ENCODE measurements around the gene TENM4.

DNA sequence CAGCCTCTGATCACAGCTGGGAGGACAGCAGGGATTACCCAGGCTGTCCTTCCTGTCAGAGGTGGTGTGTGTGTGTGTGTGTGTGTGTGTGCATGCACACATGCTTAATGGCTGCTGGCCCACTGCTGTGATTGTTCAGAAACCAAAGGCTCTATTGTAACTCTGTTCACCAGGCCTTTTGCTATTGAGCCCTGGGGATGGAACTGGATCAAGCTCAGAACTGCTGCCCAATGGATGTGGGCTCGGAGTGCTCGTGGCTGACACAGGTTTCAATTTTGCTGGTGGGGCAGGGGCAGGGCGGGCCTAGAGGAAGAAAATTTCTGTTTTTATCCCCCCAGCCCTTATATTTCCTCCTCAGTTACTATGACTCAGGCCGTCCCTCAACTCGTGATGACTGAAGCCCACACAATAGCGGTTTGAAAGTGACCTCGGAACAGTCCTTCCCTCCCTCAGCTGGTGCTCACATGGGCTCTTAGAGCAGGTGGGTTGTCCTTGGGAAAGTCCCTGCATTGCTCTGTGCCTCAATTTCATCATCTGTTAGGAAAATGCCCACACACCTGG lies 359.3 kb downstream of the TENM4 start:
- TF ChIP-seq CTCF (IDR thresholded peaks at IDR 0.05) (no peak), POLR2A (IDR thresholded peaks at IDR 0.05) (no peak)
